ENCODE measurements around the gene MAD2L1BP.

MAD2L1BP gene

DNA sequence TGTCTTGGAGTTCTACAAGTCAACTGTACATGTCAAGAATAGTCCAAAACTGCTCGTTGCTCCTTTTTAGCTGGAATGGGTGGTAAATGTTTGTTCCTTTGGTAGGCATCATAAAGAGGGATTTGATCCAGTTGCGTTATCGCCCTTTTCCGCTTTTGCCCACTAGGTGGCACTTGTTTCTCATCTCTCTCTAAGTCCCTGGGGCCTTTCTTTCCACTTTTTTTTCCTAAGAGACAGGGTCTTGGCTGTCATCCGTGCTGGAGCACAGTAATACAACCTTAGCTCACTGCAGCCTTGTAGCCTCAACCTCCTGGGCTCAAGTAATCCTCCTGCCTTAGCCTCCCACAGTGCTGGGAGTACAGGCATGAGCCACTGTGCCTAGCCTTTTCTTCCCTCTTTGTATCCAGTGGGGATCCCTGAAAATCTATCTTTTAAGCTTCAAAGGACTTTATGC, 27.3 kb upstream of the MAD2L1BP start:
- no peaks in the 10 kb centered on the region for H3K27me3 ChIP-seq (ENCODE audit: insufficient read depth, insufficient read length)
- peaks cover 27% of the 10 kb centered on the region for H3K36me3 ChIP-seq (ENCODE audit: insufficient read depth, insufficient read length, low read length)
- no peaks in the 10 kb centered on the region for H3K4me1 ChIP-seq (ENCODE audit: insufficient read depth, insufficient read length)
- peak; percentile 76 for DNase-seq (ENCODE audit: low read depth, low spot score)
- TF ChIP-seq ZNF274 (IDR thresholded peaks at IDR 0.05; ENCODE audit: low read depth, low read length), result no peak
- no peak for TF ChIP-seq YY1 (IDR thresholded peaks at IDR 0.05; ENCODE audit: insufficient read depth, insufficient read length)
- TF ChIP-seq SUZ12 (IDR thresholded peaks at IDR 0.05; ENCODE audit: extremely low read depth, insufficient read depth, insufficient read length), result no peak
- no peak overlapping the region for H3K9ac ChIP-seq (ENCODE audit: insufficient read length, low read depth)
- H3K4me3 ChIP-seq (ENCODE audit: insufficient read length, low read depth), result no peak overlapping the region
- H3K9me3 ChIP-seq (ENCODE audit: insufficient read depth, low read length), result no peaks in the 10 kb centered on the region

DNA sequence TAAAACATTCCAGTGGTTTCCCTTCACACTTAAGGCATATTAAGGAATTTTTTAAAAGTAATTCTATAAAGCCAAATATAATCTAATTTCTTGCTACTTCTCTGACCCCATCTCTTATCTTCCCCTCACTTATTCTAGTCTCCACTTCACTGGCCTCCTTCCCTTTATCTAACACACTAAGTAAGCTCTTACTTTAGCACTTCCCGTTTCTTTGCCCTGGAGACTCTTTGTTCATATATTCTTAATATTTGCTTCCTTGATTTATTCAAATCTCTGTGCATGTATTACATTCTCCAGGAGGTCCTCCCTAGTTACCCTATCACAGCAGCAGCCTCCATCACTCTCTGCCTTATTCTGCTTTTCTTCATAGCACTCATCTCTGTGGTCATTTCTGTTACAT, 26.8 kb upstream of the MAD2L1BP start:
- DNase-seq (ENCODE audit: low read depth, low spot score), result no peak
- Histone ChIP-seq H3K9ac (ENCODE audit: insufficient read length, low read depth) (no peak overlapping the region), H3K36me3 (ENCODE audit: insufficient read depth, insufficient read length, low read length) (peaks cover 27% of the 10 kb centered on the region), H3K4me3 (ENCODE audit: insufficient read length, low read depth) (no peak overlapping the region), H3K27me3 (ENCODE audit: insufficient read depth, insufficient read length) (no peaks in the 10 kb centered on the region), H3K9me3 (ENCODE audit: insufficient read depth, low read length) (no peaks in the 10 kb centered on the region), H3K4me1 (ENCODE audit: insufficient read depth, insufficient read length) (no peaks in the 10 kb centered on the region)
- TF ChIP-seq SUZ12 (IDR thresholded peaks at IDR 0.05; ENCODE audit: extremely low read depth, insufficient read depth, insufficient read length), result no peak

- H3K9ac ChIP-seq (ENCODE audit: insufficient read length, low read depth), result no peak overlapping the region
- no peak for DNase-seq (ENCODE audit: low read depth, low spot score)
- H3K36me3 ChIP-seq (ENCODE audit: insufficient read depth, insufficient read length, low read length), result peaks cover 30% of the 10 kb centered on the region
- H3K27me3 ChIP-seq (ENCODE audit: insufficient read depth, insufficient read length), result no peaks in the 10 kb centered on the region
- H3K4me3 ChIP-seq (ENCODE audit: insufficient read length, low read depth), result no peak overlapping the region
- no peak for TF ChIP-seq ZNF274 (IDR thresholded peaks at IDR 0.05; ENCODE audit: low read depth, low read length)
- TF ChIP-seq YY1 (IDR thresholded peaks at IDR 0.05; ENCODE audit: insufficient read depth, insufficient read length), result no peak
- TF ChIP-seq SUZ12 (IDR thresholded peaks at IDR 0.05; ENCODE audit: extremely low read depth, insufficient read depth, insufficient read length), result no peak
- H3K9me3 ChIP-seq (ENCODE audit: insufficient read depth, low read length), result no peaks in the 10 kb centered on the region
- no peaks in the 10 kb centered on the region for H3K4me1 ChIP-seq (ENCODE audit: insufficient read depth, insufficient read length)
Observed at GRCh38 chr6:43609402-43609801, 26.2 kb upstream of the MAD2L1BP start.

DNA sequence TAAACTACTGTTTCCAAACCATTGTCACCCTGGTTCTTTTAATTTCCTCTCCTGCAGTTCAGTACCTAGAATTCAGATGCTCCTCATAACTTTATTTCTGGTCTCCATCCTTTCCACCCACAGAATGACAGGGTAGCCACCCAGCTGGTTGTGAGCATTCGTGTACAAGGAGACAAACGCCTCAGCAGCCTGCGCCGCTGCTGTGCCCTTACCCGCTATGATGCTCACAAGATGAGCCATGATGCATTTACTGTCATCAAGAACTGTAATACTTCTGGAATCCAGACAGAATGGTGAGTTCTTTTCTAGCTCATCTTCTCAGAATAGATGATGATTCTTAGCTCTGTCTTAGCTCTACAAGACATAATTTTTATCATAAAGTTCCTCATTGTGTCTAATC, 25.2 kb upstream of the MAD2L1BP start:
- Histone ChIP-seq H3K27me3 (ENCODE audit: insufficient read depth, insufficient read length) (no peaks in the 10 kb centered on the region), H3K9me3 (ENCODE audit: insufficient read depth, low read length) (no peaks in the 10 kb centered on the region), H3K9ac (ENCODE audit: insufficient read length, low read depth) (no peak overlapping the region), H3K4me3 (ENCODE audit: insufficient read length, low read depth) (no peak overlapping the region), H3K36me3 (ENCODE audit: insufficient read depth, insufficient read length, low read length) (peaks cover 28% of the 10 kb centered on the region), H3K4me1 (ENCODE audit: insufficient read depth, insufficient read length) (no peaks in the 10 kb centered on the region)
- TF ChIP-seq YY1 (IDR thresholded peaks at IDR 0.05; ENCODE audit: insufficient read depth, insufficient read length) (no peak), SUZ12 (IDR thresholded peaks at IDR 0.05; ENCODE audit: extremely low read depth, insufficient read depth, insufficient read length) (no peak), ZNF274 (IDR thresholded peaks at IDR 0.05; ENCODE audit: low read depth, low read length) (no peak)
- no peak for DNase-seq (ENCODE audit: low read depth, low spot score)

- Histone ChIP-seq H3K4me1 (ENCODE audit: insufficient read depth, insufficient read length) (no peaks in the 10 kb centered on the region), H3K9me3 (ENCODE audit: insufficient read depth, low read length) (no peaks in the 10 kb centered on the region), H3K27me3 (ENCODE audit: insufficient read depth, insufficient read length) (no peaks in the 10 kb centered on the region), H3K9ac (ENCODE audit: insufficient read length, low read depth) (no peak overlapping the region), H3K36me3 (ENCODE audit: insufficient read depth, insufficient read length, low read length) (peaks cover 31% of the 10 kb centered on the region), H3K4me3 (ENCODE audit: insufficient read length, low read depth) (no peak overlapping the region)
- no peak for TF ChIP-seq YY1 (IDR thresholded peaks at IDR 0.05; ENCODE audit: insufficient read depth, insufficient read length)
- no peak for TF ChIP-seq SUZ12 (IDR thresholded peaks at IDR 0.05; ENCODE audit: extremely low read depth, insufficient read depth, insufficient read length)
- TF ChIP-seq ZNF274 (IDR thresholded peaks at IDR 0.05; ENCODE audit: low read depth, low read length), result no peak
- no peak for DNase-seq (ENCODE audit: low read depth, low spot score)
Observed at GRCh38 chr6:43613721-43614395, 21.8 kb upstream of the MAD2L1BP start.

DNA sequence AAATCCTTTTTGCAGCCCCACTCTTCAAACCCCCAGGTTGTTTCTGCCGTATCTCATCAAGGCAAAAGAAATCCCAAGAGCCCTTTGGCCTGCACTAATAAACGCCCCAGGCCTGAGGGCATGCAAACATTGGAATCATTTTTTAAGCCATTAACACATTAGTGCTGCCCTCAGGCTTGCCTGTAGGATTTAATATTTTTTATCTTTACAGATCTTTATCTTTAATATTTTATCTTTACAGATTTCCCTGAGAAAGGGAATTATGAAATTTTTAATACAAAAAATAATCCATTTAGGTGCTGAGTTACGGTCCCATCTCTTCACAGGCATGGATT, 21.3 kb upstream of the MAD2L1BP start:
- H3K27me3 ChIP-seq (ENCODE audit: insufficient read depth, insufficient read length), result no peaks in the 10 kb centered on the region
- peaks cover 31% of the 10 kb centered on the region for H3K36me3 ChIP-seq (ENCODE audit: insufficient read depth, insufficient read length, low read length)
- H3K4me1 ChIP-seq (ENCODE audit: insufficient read depth, insufficient read length), result no peaks in the 10 kb centered on the region
- no peak overlapping the region for H3K9ac ChIP-seq (ENCODE audit: insufficient read length, low read depth)
- H3K4me3 ChIP-seq (ENCODE audit: insufficient read length, low read depth), result no peak overlapping the region
- no peaks in the 10 kb centered on the region for H3K9me3 ChIP-seq (ENCODE audit: insufficient read depth, low read length)
- no peak for DNase-seq (ENCODE audit: low read depth, low spot score)
- TF ChIP-seq YY1 (IDR thresholded peaks at IDR 0.05; ENCODE audit: insufficient read depth, insufficient read length), result no peak
- no peak for TF ChIP-seq ZNF274 (IDR thresholded peaks at IDR 0.05; ENCODE audit: low read depth, low read length)
- TF ChIP-seq SUZ12 (IDR thresholded peaks at IDR 0.05; ENCODE audit: extremely low read depth, insufficient read depth, insufficient read length), result no peak

DNA sequence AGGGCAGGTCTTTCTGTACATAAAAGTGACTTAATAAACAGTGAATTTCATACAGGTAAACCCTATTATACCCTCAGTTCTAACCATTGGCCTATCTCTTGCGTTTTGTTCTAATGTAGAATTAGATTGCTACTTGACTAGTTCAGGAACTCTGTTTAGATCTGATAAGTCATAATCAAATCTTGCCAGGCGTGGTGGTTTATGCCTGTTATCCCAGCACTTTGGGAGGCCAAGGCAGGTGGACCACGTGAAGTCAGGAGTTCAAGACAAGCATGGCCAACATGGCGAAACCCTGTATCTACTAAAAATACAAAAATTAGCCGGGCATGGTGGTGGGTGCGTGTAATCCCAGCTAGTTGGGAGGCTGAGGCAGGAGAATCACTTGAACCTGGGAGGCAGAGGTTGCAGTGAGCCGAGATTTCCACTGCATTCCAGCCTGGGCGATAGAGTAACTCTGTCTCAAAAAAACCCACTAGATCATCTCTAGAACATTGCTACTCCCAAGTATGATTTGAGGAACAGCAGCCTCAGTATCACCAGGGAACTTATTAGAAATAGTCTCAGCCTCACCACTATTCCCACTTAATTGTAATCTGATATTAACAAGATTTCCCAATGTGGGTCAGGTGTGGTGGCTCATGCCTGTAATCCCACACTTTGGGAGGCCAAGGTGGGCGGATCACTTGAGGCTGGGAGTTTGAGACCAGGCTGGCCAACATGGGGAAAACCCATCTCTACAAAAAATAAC, 18.7 kb upstream of the MAD2L1BP start:
- DNase-seq (ENCODE audit: low read depth, low spot score), result no peak
- H3K9ac ChIP-seq (ENCODE audit: insufficient read length, low read depth), result no peak overlapping the region
- no peak for TF ChIP-seq YY1 (IDR thresholded peaks at IDR 0.05; ENCODE audit: insufficient read depth, insufficient read length)
- TF ChIP-seq SUZ12 (IDR thresholded peaks at IDR 0.05; ENCODE audit: extremely low read depth, insufficient read depth, insufficient read length), result no peak
- TF ChIP-seq ZNF274 (IDR thresholded peaks at IDR 0.05; ENCODE audit: low read depth, low read length), result no peak

More for the DNA sequence above, 18.7 kb upstream of the MAD2L1BP start:
- Histone ChIP-seq H3K4me1 (ENCODE audit: insufficient read depth, insufficient read length) (no peaks in the 10 kb centered on the region), H3K9me3 (ENCODE audit: insufficient read depth, low read length) (no peaks in the 10 kb centered on the region), H3K4me3 (ENCODE audit: insufficient read length, low read depth) (no peak overlapping the region), H3K36me3 (ENCODE audit: insufficient read depth, insufficient read length, low read length) (peaks cover 39% of the 10 kb centered on the region), H3K27me3 (ENCODE audit: insufficient read depth, insufficient read length) (no peaks in the 10 kb centered on the region)

Data from NT2/D1 (cell line).